Hematopoietic multipotent progenitor cell treated with erythropoietin and hydrocortisone succinate and interleukin-3 and kit ligand, for 17 days (in vitro differentiated cells): ENCODE results near the gene TTC9B.

Experiments
- DNase-seq: peaks from one replicate; pipeline ENCODE4 v3.0.0-alpha.2; 2015; ENCODE audit warnings: low spot score

Gene TTC9B

DNA sequence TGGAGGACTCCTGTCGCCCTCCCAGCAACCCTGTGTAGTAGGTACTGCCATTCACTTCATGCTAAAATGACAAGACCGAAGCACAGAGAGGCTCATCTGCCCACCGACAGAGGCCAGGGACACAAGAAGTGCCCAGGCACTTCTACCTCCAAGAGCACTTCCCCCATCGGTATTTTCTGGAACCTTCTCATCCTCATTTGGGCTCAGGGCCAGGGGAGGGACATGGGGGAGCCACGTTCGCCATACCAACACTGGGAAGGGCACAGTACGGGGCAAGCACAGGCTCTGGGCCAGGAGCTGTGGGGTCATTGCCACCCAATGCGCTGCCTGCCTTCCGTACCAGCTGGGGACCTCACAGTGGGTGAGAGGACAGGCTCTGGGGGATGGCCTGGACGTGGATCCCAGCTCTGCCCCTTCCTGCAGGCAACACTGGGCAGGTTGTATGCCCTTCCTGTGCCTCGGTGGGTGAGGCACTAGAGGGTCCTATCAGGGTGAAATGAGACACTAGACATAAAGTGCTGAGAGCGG, 29.6 kb upstream of the TTC9B start:
- DNase-seq: no peak

DNA sequence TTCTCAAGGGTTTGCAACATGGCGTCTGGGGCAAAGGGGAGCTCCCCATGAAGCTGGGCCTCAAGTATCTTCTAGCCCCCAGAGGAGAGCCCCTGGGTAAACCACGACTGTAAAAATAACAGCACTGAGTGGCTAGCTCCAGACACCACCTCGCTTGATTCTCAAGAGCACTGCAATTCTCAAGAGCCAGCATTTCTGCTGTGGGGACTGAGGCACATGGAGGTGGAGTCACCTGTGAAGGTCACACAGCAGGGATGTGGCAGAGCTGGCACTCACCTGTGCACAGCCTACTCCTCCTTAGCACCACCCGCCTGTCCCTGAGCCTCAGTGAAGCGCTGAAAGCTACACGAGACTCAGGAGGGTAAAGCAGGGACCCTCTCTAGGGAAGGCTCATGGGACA, 29.0 kb upstream of the TTC9B start:
- DNase-seq: no peak

- no peak for DNase-seq
Measured at GRCh38 chr19:40246292-40247073, 28.3 kb upstream of the TTC9B start.

GRCh38 chr19:40245506-40246128, 27.4 kb upstream of the TTC9B start:
- DNase-seq: no peak

DNA sequence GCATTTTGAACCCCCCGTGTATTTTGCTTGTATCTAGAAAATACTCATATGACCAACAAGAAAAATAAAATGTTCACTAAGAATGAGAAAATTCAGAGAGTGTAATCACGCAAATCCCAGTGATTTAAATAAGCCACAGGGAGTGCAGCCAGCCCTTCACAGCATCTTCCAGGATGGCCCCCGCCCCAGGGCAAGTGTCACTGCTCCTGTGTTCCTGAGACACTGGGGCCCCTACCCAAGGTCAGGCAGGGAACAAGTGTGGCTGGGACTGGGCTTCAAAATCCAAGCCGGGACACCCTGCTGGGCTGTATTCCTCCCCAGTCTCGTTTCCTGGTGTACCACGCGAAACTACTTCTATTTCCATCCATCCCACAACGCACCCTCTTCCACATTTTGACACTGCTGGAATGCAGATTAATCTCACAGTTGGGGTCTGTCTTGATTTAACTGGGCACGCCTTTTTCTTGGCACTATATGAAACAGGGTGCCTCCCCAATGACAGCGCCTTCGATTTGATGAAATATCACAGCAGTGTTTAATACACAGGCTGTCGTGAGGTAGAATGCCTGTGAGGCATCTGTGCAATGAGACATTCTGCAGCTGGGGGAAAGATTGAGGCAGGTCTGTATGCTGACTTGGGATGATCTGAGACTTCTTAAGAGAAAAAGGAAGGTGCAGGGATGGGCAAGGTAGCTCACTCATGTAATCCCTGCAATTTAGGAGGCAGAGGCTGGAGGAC, 26.6 kb upstream of the TTC9B start:
- no peak for DNase-seq

- DNase-seq: no peak
Measured at GRCh38 chr19:40243181-40243580, 25.0 kb upstream of the TTC9B start.

- DNase-seq: no peak
Measured at GRCh38 chr19:40242480-40242879, 24.3 kb upstream of the TTC9B start.

DNA sequence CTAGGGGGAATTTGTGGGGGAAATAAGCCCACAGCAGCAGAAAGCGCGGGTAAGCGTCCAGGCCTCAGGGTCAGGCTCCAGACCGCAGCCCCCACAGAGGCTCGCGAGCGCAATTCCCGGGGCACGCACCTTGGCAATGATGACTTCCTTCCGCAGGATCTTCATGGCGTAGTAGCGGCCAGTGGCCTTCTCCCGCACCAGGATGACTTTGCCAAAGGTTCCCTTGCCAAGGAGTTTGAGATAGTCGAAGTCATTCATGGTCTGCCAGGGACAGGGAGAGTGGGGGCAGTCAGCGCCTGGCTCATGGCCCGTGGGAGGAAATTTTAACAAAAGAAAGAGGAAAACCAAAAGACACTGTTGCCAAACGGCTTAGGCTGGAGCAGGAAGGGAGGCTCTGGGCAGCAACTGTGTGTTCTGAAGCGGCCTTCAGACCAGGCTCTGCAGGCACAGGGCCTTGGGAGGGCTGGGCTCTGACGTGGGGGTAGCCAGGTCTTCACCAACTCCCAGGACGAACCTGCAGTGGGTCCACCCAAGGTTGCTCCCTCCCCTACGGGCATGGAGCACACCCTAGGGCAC, 23.7 kb upstream of the TTC9B start:
- DNase-seq: no peak

GRCh38 chr19:40241125-40241808, 23.1 kb upstream of the TTC9B start:
- no peak for DNase-seq

DNA sequence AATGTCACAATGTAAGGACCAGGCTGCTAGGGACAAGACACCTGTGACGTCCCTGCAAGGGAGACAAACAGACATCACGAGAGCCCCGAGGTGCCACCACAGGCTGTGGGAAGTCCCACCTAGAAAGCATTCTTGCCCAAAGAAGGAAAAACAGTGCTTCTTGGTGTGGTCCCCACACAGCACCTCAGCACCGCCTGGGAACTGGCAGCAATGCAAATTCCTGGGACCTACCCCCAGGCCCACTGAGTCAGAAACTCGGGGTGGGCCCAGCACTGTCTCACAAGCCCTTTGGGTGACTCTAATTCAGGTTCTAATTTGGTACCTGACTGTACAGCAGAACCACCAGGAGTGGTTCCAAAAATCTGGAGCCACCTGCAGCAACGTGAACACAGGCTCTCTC, 22.1 kb upstream of the TTC9B start:
- no peak for DNase-seq

DNA sequence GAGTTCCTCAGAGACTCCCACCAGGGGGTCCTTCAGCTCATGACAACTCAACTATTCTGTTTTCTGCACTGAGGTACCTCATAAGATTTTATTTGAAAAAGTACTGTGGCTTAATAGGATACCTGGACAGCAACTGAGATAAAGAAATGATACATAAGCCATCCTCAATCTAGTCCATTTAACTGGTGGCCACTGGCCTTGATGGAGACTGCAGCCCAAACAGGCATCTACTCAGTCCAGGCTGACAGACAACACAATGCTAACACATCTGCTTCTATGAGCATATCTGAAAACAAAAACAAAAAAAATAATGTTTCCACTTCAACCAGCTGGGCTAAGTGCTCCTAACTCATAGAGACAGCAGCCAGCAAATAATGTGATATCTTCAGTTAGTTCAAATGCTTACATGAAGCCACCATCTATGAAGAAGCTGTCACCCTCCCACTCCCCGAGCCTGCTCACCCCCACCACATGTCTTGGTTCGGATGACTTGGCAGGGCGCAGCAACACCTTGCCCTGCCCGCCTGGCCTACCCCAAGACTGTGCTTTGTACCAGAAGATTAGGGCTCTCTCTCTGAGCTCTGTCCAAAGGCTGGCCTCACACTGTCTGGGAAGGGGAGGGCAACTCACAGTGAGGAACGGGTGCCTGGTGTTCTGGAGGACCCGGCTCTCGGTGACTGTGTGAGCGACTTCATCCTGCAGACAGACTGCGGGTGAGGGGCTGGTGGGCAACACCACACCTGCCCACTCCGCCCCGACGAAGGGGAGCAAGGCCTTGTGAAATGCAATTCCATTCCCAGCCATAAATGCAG, 21.4 kb upstream of the TTC9B start:
- no peak for DNase-seq

DNA sequence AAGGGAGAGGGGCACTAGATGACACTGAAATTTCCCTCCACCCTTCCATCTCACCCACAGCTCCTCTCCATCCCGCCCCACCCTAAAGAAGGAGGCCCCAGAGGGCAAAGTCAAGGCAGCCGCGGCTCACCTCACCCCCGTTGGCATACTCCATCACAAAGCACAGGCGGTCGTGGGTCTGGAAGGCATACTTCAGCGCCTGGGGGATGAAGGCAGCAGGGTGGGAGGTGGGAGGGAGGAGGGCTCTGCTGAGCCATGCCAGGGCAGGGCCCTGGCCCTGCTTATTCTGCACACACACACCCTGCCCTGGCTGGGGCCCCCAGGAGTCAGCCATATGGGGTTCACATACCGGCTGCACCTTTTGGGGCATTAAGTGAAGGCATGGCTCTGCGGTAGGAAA, 20.6 kb upstream of the TTC9B start:
- DNase-seq: no peak

DNA sequence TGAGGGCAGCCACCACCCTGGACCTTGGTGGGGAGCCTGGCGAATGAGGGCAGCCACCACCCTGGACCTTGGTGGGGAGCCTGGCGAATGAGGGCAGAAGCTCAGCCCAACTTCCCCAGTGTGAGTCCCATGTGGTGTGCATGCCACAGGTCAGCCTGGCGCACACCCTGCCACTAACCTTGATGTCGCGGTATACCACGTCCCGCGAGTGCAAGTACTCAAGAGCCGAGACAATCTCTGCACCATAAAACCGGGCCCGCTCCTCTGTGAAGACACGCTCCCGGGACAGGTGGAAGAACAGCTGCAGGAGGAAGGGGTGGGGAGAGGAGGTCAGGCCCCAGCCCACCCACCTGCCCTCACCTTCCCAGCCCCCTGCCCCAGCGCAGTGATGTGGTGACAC, 19.6 kb upstream of the TTC9B start:
- no peak for DNase-seq

GRCh38 chr19:40236366-40236765, 18.2 kb upstream of the TTC9B start:
- DNase-seq: no peak

DNA sequence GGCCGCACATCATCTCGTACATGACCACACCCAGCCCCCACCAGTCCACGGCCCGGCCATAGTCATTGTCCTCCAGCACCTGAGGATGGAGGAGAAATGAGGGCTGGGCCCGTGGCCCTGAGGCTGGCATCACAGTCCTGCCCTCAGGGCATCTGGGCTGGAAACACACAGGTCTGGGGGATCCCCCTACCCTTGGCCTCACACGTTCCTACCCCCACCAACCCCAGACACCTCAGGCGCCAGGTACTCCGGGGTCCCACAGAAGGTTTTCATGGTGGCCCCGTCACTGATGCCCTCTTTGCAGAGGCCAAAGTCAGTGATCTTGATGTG, 17.8 kb upstream of the TTC9B start:
- no peak for DNase-seq

DNA sequence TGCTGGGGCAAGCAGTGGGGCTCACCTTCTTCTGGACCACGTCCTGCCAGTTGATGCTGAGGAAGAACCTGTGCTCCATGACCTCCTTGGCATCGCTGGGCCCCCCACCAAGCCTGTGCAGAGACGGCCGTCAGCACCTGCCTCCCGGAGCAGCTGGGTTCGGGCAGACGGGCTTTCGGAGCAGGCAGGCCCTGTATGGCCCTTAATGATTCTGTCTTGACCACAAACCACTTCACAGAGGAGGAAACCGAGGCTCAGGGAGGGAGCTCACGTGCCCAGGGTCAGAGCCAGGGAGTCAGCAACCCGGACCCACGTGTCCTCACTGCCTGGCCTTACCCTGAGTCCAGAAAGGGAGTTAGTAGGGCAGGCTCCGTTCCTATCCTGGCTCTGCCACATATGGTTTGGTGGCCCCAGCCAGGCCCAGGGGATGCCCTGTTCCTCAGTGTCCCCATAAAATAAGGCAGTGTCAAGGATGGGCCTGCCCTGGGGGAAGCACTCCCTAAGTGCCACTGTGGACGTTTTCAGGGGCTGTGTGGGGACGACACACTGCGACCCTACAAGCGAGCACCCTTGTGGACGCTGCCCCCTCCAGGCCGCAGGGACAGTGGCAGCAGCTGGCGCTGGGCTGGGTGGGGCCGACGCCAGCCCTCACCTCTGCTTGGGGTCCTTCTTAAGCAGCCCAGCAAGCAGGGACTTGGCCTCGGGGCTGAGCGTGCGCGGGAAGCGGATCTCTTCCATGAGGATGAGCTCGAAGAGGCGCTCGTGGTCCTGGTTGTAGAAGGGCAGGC, 17.2 kb upstream of the TTC9B start:
- no peak for DNase-seq

- DNase-seq: no peak
Measured at GRCh38 chr19:40234429-40235237, 16.4 kb upstream of the TTC9B start.

GRCh38 chr19:40233811-40234389, 15.7 kb upstream of the TTC9B start:
- DNase-seq: no peak
